Kidney epithelial cell (primary cell): ENCODE measurements around the gene CFAP58. TPM values are rescaled to one million over a fixed set of nuclear protein-coding genes. Genes with fewer than 3 reads are reported as not detected.

Experiments
- DNase-seq: peaks from one replicate; pipeline ENCODE4 v3.0.0-alpha.2; 2010; ENCODE audit warnings: low read depth
- H3K27me3 ChIP-seq: 2 replicates; pipeline ENCODE4 v1.6.0; 2011; ENCODE audit warnings: low read length; ENCODE audit not compliant: control insufficient read depth, insufficient read depth
- H3K36me3 ChIP-seq: 2 replicates; pipeline ENCODE4 v1.5.1; 2011; ENCODE audit warnings: low read length; ENCODE audit not compliant: control insufficient read depth, insufficient read depth
- H3K4me3 ChIP-seq: 2 replicates; pipeline ENCODE4 v1.5.1; 2011; ENCODE audit warnings: low read depth, mild to moderate bottlenecking, control low read depth, low read length
- CTCF ChIP-seq: IDR thresholded peaks from 2 replicates; pipeline ENCODE4 v1.5.1; 2011; ENCODE audit warnings: mild to moderate bottlenecking, moderate library complexity, low read length, control low read depth, inconsistent platforms; ENCODE audit not compliant: insufficient read depth, poor library complexity, severe bottlenecking
- total RNA-seq: library from RNA; depleted of rRNA; stranded (reverse); fragments of >200 nt; gene quantifications from 2 replicates; pipeline ENCODE4 v1.2.3, GENCODE V29; 2015

Gene CFAP58
- total RNA-seq, 1 donor from 2014 or later = 0.75 TPM

- no peak for TF ChIP-seq CTCF
- no peak for DNase-seq
- no peak overlapping the region for H3K4me3 ChIP-seq
- H3K36me3 ChIP-seq = no peaks in the 10 kb centered on the region
- no peaks in the 10 kb centered on the region for H3K27me3 ChIP-seq
These were observed 134.8 kb downstream of the CFAP58 start for GRCh38 chr10:104488439-104488832.

DNA sequence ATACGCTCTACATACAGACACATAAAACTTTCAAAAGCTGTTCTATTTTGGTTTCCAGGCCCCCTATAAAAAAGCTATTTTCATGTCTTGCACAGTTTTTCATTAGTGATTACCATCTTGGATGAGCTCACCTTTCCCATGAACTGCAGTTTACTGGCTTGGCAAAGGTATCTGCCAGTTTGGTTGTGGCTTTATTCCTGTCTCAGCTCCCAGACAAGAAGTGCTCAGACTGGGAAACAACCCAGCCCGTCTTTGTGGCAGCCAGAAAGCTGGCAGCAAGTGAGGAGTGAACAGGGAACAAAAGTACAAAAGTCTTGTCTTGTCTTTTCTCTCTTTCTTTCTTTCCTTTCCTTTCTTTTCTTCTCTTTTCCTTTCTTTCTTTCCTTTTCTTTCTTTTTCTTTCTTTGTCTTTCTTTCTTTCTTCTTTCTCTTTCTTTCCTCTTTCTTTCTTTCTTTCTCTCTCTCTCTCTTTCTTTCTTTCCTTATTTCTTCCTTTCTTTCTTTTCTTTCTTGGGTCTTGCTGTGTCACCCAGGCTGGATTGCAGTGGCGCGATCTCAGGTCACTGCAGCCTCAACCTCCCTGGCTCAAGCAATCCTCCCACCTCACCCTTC is 138.8 kb downstream of the CFAP58 start:
- DNase-seq = no peak
- H3K27me3 ChIP-seq = no peaks in the 10 kb centered on the region
- H3K4me3 ChIP-seq = no peak overlapping the region
- H3K36me3 ChIP-seq = no peaks in the 10 kb centered on the region
- TF ChIP-seq CTCF = no peak

DNA sequence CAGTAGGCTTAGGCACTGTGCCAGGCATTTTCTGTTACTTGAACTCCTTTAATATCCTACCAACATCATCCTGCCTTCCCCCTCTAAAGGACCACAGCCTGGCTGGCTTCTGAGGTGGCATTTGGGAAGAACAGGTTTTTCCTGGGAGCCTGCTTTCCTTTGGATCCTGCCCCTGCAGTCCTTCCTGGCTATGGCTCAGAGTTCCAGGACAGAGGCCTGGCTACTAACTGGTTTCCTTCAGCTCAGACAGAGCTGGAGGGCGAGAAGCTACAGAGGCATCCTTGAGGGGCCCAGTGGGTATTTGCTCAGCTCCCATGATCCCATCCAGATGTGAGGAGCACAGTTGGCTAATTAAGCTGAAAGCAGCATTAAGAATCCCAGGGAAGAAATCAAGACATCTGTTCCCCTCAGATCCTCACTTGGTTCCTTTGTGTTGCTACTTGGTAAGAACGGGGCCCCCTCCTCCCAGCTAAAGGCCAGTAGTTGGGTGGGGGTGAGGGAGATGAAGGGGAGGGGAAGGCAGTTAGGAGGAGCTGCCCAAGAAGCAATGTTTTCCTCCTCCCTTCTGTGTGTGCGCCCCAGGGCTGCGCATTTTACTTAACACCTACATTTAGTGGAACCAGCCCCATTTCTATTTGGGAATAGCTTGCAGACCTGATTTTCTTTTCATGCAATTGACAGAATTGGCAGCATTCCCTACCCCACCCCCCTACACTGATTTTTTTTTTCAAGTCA is 144.9 kb downstream of the CFAP58 start:
- Histone ChIP-seq H3K4me3 (no peak overlapping the region), H3K36me3 (no peaks in the 10 kb centered on the region), H3K27me3 (no peaks in the 10 kb centered on the region)
- TF ChIP-seq CTCF = no peak
- DNase-seq = no peak

DNA sequence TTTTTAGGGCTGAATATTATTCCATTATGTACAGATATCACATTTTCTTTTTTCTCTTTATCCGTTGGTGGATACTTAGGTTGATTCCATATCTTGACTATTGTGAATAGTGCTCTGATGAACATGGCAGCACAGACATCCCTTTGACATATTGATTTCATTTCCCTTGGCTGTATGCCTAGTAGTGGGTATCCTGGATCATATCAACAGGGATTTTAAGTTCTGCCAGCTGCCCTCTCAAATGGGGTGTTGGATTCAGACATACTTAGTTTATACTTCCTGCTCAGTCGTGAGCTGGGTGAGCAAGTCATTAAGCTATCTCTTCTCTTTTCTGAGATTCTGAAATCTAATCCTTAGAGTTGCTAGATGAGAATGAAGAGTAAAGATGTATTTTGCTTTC is 147.8 kb downstream of the CFAP58 start:
- no peak for DNase-seq
- H3K36me3 ChIP-seq = no peaks in the 10 kb centered on the region
- TF ChIP-seq CTCF = no peak
- peaks cover 4% of the 10 kb centered on the region for H3K27me3 ChIP-seq
- H3K4me3 ChIP-seq = no peak overlapping the region

DNA sequence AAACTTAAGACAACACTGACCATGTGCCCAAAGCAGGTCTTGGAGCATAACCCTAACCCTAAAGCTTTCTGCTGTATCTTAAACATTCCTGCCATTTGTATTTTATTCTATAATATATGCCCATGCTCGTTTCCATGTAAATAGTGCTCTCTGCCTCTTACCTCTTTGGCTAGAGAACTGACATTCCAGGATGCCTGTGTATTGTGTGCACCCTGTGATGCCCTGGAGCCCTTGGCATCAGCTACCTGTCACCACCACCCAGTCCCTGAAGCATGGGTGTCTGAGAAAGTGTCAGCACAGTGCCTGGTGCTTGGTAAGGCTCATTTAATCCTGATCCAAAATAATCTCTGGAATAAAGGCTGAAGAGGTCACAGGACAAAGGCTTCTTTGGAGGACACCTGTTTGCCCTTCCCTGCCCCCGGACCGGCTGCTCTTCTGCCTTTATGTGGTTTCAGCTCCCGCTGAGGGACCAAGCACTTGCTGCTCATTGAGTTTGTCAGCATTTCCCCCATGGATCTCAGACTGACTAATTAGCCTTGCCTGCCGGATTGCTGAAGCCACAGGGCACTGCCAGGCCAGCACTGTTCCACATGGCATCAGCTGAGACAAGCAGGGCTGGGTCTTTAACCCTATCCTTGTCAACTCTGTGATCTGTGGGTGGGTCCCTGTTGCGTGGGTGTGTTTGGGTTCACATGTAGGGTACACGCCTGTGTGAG is 148.4 kb downstream of the CFAP58 start:
- Histone ChIP-seq H3K36me3 (no peaks in the 10 kb centered on the region), H3K27me3 (peaks cover 5% of the 10 kb centered on the region), H3K4me3 (no peak overlapping the region)
- DNase-seq = no peak
- no peak for TF ChIP-seq CTCF
